Measurements from ENCODE around the gene MAP4K5.

GRCh38 chr14:50530794-50531365, 1.5 kb downstream of the MAP4K5 start:
- TF ChIP-seq EMX1 (CRISPR knock-in tag; IDR thresholded peaks at IDR 0.05) (no peak), MAX (CRISPR knock-in tag; IDR thresholded peaks at IDR 0.05) (no peak)
